GM12891 (cell line): ENCODE results near the gene GBX2.

Source experiments
- POLR2A ChIP-seq: IDR thresholded peaks from 2 replicates; pipeline ENCODE4 v1.6.1; 2011; ENCODE audit warnings: low read depth, low read length, control low read depth
- POLR2AphosphoS5 ChIP-seq: IDR thresholded peaks from 2 replicates; pipeline ENCODE4 v1.6.1; 2011; ENCODE audit warnings: low read depth, low read length, control low read depth

DNA sequence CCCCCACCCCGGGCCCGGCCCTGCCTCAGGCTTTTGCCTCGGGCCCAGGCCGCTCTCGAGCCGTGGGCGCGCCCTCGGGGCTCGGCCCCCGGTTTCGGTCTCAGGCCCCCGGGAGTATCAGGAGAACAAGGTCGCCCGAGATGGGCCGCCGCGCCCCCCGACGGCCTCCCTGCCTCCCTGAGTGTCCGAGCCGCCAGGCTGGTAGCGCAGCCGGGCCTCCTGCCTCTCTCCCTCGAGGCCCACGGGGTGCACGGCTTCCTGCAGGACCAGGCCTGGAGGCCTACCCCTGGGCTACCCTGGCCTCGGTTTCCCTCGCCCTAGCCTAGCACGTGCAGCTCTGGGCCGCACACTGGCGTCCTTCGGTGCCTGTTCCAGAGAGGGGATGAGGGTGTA lies 8.4 kb downstream of the GBX2 start:
- TF ChIP-seq POLR2AphosphoS5 (no peak), POLR2A (no peak)
